GM21737 (cell line): ENCODE data around the gene MRAS.

Experiments
- ATAC-seq: cut with Tn5 transposase; IDR thresholded peaks from one replicate; pipeline ENCODE4 v1.9.1; 2021; ENCODE audit warnings: mild to moderate bottlenecking, moderate library complexity; ENCODE audit not compliant: unreplicated experiment

Gene MRAS

DNA sequence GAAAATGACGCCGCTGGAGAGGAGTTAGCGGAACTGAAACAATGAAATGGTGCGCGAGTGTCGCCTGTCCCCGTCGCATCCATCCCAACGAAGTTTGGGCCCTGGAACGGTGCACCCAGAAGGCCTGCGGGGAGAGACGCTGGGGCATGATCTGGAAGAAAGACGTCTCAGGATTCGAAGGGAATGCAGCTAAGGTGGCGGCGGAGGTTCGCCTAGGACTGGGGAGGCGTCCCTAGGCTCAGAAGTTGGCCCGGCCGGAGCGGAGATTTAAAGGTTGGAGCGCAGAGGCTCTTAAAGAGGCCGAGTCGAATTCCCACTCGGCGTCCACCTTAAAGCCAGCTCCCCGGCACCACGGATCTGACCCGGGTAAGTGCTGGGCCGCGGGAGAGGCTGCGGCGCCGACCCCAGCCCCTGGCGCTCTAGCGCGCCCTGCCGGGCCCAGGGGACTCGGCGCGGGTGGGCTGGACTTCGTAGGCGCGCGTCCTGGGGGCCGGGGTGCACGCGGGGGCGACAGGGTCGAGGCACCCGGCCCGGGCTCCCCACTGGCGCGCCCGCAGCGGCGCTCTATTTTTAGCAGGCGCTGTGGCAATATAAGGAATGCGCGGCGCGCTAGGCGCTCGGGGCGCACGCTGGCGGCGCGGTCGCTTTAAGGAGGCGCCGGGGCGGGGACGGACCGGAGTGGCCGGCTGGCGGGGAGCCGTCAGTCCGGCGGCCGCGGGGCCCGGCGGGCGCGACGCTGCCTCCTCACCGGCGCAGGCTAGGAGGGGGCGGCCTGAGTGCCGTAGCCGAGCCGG, at the start of gene MRAS:
MRAS (plus strand) TSS at position 620 of the 794 bp plus-strand sequence. CDS start 24,305 bp downstream, outside the sequence.
- no peak for ATAC-seq

DNA sequence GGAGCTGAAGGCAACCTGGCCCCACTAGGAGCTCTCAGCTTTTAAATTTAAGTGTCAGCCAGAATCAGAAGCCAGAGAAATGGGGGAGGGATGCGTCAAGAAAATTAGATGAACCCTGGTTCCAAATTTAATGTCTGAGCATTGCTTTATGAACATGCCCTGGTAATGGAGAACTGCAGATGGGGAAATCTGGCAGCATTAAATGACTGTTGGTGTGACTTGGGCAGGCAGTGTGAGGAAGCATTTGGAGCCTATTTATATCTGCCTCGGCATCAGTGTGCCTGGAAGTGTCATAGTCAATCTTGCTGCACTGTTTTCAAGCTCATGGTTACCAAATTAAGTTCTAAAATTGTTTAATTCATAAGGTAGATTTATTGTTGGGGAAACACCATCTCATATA, 47.7 kb upstream of the MRAS start:
- no peak for ATAC-seq

DNA sequence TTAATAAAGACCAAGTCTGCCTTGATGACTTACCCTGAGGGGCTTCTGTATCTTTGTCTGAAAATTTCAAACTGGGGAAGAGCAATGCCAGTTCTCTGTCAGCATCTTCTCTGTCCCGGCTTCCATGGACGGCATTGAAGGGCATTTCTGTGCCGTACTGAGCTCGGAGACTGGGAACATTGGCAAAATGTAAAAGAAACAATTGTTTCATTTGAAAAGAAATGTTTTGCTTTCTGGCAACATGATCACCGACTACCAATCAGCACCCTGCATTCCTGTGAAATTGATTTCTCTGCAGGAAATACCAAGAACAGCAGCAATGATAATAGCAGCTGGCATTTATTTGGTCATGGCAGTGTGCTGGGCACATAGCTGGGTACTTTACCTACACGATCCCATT, 44.9 kb upstream of the MRAS start:
- ATAC-seq: no peak

DNA sequence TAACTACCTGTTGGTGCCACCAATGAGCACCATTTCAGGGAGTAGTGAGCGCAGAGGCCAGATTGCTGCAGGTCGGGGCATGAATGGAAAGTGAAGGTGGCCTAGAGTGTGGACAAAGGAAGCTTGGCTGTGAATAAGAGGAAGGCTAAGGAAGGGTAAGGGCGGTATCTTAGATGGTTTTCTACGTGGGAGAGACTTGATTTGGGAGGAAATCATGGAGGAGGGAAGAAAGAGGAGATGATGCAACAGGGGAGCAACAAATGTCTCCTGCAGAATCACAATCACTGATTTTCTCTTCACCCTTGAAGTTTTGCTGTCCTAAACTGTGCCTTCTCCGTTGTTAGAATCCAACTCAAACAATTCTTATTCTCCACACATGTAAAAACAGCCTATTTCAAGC, 40.5 kb upstream of the MRAS start:
- ATAC-seq: no peak

DNA sequence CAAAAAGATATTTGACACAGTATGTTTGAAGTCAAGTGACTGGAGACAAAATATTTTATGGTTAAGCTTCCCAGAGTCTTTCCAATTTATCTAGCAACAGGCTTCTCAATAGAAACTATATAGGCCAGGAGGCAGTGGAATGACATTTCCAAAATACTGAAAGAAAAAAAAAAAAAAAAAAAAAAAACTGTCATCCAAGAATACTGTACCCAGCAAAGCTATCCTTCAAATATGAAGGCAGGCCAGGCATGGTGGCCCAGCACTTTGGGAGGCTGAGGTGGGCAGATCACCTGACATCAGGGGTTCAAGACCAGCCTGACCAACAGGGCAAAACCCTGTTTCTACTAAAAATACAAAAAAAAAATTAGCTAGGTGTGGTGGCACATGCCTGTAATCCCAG, 39.6 kb upstream of the MRAS start:
- no peak for ATAC-seq

DNA sequence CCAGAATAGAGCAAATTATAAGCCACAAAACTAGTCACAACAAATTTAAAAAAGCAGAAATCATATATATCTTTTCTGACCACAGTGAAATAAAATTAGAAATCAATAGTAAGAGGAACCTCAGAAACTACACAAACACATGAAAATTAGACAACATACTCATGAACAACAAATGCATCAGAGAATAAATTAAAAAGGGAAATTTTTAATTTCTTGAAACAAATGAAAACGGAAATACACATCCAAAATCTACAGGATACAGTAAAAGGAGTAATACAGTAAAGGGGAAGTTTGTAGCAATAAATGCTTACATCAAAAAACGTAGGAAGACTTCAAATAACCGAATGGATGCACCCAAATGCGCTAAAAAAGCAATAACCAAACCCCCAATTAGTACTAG, 37.9 kb upstream of the MRAS start:
- ATAC-seq: no peak

DNA sequence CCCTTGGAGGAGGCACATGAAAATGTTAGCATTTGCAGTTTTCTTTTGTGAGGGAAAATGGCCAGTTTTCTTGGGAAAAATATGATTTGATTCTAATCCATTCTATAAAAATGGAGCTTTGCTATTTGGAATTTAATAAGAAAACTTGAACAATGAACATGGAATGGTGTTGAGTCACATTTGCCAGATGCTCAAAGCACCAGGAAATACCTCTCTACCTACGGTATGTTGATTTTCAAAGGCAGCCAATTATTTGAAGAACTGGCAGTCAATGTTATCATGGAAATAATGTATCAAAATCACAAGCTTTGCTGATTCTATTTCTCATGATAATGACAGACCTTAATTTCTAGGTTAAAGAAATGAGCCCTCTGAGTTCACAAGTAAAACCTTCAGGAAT, 33.6 kb upstream of the MRAS start:
- ATAC-seq: no peak

DNA sequence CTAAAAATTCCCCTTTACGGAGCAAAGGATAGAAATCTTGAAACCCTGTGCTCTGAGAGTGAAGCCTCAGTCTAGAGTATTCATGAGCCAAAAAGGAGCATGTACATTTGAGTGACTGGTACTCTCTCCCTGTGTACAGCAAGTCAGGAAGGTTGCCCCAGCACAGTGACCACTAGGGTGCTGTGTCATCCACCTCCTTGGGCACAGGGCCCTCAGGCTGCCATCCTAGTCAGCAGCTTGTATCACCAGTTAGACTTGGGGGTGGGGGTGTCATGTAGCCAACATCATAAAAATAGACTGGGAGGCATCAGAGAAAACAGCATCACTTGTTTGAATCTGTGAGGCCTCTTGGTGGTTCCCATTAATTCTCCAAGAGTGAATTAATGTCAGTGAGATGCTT, 30.7 kb upstream of the MRAS start:
- no peak for ATAC-seq

DNA sequence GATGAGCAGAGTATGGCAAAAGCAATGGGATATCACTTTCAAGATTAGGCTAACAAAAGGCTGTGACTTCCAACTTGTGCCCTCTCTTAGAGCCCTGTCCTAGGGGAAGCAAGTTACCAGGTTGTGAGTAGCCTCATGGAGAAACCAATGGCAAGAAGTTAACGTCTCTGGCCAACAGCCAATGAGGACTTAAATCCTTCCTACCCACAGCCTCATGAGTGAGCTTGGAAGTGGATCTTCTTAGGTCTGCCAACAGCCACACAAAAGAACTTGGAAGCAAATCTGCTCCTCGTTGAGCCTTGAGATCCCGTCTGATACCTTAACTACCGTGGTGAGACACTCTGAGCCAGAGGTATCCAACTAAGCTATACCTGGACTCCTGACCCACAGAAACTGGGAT, 24.4 kb upstream of the MRAS start:
- ATAC-seq: no peak

DNA sequence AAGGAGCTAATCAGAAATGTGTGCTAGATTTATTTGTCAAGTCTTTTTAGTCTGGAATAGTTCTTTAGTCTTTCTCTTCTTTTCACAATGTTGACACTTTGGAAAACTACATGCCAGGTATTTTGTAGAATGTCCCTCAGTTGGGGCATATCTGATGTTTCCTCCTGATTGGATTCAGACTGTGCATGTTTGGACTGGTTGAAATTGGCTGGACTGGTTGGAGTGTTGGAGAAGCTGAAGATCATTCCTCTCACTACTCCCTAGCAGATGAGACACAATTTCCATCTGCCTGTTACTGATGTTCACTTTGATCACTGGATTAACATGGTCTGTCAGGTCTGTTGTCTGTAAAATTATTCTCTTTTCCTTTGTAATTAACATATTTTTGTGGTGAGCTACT, 22.4 kb upstream of the MRAS start:
- no peak for ATAC-seq

DNA sequence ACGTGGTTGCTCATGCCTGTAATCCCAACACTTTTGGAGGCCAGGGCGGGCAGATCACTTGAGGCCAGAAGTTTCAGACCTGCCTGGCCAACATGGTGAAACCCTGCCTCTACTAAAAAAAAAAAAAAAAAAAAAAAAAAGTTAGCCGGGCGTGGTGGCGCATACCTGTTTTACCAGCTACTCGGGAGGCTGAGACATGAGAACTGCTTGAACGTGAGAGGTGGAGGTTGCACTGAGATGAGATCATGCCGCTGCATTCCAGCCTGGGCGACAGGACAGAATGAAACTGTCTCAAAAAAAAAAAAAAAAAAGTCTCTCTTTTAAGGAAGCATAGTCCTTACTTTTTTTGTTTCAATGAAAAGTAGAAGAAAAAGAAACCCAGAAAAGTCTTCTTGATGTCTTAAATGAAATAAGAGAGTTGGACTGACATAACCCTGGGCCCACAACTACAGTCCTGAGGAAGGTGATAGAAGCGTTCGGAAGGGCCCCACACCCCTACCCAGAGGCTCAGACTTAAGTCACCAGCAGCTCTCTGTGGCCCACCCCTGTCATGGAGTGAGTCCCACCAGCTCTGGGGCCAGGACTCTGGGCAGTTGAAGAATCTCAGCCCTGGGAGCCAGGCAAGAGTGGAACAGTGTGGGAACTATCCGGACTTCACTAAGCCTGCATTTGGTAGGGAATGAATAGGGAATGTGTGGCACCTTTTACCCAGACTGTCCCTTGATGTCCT, 21.3 kb upstream of the MRAS start:
- ATAC-seq: no peak

DNA sequence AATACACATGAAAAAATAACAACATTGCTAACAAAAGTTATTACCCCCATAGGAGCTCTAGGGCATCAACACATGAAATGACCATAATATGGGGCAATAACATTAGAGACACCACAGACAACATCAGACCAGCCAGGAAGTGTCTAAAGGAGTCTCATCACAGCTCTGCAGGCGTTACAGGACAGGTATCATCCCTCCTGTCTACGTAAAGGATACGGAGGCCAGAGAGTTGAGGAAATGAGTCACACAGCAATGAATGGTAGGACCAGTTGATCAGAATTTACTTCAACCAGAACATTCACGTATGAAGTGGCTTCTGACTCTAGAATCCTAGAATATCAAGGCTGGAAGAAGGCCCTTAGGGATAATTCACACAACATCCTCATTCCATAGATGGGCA, 20.5 kb upstream of the MRAS start:
- no peak for ATAC-seq

DNA sequence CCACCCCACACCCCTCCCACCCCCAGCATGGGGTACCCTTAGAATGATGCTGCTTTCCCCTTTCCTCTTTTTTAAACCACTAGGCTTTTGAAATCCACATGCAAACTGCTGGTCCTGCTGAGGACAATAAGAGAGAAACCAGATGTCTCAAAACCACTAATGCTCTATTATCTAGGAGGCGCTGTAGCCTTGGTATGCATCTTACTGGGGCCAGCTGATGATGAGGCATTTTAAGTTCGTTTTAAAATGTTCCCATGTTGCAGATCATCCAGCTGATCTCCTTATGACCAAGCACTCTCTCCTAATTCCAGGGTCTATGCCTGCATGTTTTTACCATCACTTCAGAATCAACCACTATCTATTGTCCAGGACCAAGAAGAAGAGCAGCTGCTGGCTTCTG, 20.0 kb upstream of the MRAS start:
- ATAC-seq: no peak

DNA sequence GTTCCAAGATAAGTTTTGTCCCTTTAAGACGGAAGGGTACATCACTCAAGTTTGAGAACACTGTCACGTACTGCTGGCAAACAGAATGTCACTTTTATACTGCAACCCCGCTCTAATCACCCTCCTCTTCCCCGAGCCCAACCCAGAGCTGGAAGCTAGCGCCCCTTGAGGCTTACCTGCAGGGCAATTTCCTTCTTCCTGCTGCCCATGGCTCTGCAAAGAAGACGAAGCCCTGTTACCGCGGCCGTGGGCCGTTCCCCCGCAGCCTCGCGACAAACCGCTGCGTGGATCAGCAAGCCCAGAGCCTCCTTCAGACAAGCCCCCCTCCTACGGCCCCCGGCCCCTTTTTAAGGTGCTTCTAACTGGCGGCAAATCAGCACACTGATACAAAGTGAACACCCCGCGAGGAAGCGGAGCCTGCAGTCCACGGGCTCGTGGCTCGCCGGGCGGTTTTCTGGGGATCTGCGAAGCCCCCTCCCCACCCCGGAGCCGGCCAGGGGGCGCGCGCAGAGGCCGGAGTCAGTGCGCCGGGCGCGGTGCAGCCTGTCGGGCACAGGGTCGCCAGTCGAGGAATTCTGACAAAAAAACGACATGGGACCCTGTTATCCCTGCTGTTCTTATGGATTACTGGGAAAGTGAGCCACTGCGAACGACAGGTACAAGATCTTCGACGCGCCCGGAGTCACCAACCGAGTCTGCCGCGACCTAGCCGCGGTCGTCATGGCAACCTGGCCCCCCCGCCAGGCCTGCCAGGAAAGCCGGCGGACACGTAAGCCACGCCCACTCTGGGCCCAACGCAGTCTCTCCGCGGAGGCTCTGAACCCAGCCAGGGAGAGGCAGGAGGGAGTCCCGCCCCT, 19.0 kb upstream of the MRAS start, which contains the start of gene NME9:
NME9 (minus strand) TSS at position 725 of the 857 bp plus-strand sequence; CDS start at position 209, 516 bp downstream.
- peak; percentile 83 for ATAC-seq

DNA sequence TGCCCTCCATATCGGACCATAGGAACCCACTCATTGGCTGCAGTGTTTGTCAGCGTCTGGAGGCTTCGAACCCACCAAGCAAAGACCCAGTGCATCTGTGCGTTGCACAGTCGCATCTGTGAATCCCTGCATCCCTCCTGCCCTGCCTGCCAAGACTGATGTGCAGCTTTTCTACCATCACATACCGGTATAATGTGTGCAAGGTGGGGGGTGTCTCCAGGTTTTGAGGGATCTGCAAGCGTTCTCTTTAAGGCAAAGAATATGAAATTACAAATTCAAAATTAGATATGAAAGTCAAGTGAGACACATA, 18.4 kb upstream of the MRAS start:
- no peak for ATAC-seq

DNA sequence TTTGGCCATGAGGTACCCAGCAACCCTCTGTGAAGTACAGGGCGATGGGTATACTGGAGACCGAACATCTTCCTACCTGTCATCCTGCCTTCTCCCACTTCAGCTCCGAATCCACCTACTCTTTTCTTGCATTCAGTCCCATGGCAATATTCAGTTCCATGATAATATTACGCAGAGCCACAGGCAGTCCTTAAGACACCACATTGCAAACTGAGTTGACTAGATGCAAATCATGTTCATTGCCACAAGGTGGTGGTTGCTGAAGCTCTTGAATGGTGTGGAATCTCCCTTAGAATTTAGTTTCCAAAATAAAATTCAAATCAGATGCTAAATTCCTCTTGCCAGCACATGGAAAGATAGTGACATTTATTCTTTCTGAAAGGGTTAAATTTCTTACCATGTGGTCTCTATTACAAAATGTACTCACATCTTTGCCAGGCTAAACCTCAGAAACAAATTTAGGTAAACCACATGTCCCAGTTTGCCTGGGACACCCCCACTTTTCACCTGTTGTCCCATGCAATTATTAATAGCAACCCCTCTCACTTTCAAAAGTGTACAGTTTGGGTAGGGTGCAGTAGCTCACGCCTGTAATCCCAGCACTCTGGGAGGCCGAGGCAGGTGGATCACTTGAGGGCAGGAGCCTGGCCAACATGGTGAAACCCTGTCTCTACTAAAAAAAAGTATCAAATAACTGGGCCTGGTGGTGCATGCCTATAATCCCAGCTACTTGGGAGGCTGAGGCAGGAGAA, 17.1 kb upstream of the MRAS start:
- ATAC-seq: no peak

DNA sequence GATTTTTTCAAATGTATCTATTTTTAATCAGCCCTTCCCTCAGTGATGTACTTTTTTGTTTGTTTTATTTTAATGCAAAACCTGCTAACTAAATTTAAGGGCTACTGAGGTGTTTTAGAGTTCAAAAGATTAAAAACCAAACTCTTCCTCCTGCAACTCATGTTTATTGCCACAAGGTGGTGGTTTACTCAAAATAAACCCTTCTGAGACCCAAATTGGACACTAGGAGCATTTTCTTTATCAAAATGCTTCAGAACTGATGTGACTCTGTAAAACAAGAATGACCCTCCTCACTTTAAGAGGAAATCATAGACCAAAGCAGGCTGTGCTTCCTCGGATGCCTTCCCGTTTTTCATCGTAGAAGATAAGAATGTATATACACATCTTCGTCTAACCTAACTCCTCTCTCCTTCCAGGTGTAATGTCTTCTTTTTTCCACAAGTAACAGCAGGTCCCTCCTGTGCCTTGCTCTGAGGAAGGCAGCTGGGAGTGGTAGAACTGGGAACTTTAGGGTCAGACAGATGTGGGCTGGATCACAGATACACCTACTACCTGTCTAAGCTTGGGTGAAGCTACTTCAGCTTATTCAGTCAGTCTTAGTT, 15.8 kb upstream of the MRAS start:
- ATAC-seq: no peak

DNA sequence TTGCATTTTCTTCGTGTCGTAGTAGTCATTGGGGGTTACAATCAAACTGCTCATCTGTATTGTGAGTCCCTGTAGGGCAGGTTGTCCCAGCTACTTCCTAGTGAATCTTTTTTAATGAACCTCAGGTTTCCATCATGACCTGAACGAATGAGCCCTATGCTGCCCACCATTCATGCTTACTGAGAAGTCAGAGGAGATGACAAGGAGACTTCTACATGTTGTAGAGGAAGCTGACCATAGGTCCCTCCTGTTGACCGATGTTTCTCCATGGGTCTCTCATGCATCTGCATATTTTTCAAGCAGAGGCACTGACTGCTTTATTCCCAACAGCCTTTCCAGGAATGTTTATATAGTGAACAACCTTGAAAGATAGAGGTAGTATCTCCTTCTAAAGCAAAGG, 13.8 kb upstream of the MRAS start:
- ATAC-seq: no peak

DNA sequence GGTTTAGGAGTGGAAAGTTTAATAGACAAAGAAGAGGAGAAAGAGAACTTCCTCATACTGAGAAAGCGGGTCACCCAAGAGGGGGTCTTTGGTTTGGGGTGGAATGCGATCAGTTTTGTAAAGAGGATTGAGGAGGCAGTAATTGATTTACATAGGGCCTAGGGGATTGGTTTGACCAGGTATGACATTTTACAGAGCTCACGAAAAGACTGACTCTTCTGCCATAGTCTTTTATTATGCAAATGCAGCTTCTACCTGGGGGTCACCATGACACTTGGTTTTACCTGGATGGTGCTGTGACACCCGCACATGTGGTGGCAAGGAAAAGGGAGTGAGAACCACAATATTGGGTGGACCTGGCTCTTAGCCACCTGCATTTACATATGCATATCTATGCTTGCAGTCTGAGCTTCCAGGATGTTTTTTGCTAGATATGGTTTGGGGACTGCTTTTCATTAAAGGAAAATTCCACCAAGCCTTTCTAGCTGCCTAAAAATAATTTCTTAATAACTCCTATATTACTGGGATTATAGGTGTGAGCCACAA, 11.9 kb upstream of the MRAS start:
- ATAC-seq: no peak

DNA sequence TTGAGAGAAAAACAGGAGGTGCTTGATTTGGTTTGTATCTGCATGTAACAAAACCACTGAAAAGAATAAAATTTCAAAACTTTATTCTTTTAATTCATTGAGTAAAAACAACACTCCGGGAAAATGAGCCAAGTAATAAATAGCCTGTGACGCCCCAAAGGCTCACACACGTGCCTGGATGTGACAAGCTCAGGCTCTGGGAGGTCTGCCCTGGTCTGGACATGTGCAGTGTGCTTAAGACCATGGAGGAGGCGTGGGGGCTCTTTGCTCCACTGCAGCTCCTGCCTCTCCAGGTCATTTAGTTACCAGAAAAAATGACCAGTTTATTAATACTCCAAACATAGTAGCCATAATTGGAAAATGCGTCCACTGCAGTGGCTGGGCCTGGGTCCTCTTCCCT, 10.1 kb upstream of the MRAS start:
- ATAC-seq: no peak
